CD14-positive monocyte (primary cell): ENCODE results near the gene RNF149. TPM values are rescaled to one million over a fixed set of nuclear protein-coding genes. Genes with fewer than 3 reads are reported as not detected.
"Not testable (repeated sequence)": the region's sequence is repeated elsewhere in the genome, so short reads cannot be mapped to it uniquely, and the experiment has no call there.

Experiments
- DNase-seq, 3 donors: peaks; one replicate each; pipeline ENCODE4 v3.0.0-alpha.2; 2011 to 2022
- H2AFZ ChIP-seq: 2 replicates; pipeline ENCODE4 v1.6.0; 2012; ENCODE audit warnings: mild to moderate bottlenecking, low read depth, low read length, inconsistent platforms; ENCODE audit not compliant: insufficient read depth, poor library complexity, severe bottlenecking
- H3K27ac ChIP-seq, 2 donors: 1 replicate in 1 of 2; 2 replicates in 1 of 2; pipeline ENCODE4 v1.5.1; 2012 to 2013; ENCODE audit warnings: low read length in 2 of 2, control low read depth in 1 of 2, inconsistent platforms in 1 of 2, low read depth in 1 of 2, mild to moderate bottlenecking in 1 of 2
- H3K27me3 ChIP-seq, 2 donors: one replicate each; pipeline versions ENCODE4 v1.6.0 to v1.6.1; 2011 to 2013; ENCODE audit warnings: low read length in 2 of 2; ENCODE audit not compliant: control insufficient read depth in 2 of 2, insufficient read depth in 2 of 2
- H3K36me3 ChIP-seq, 2 donors: replicated peaks in 1 of 2; 1 replicate in 1 of 2; 2 replicates in 1 of 2; pipeline versions ENCODE4 v1.5.1 to v1.6.1; 2012 to 2013; ENCODE audit warnings: low read length in 2 of 2, control low read depth in 1 of 2, inconsistent platforms in 1 of 2, mild to moderate bottlenecking in 1 of 2; ENCODE audit not compliant: insufficient read depth in 2 of 2, control insufficient read depth in 1 of 2
- H3K4me1 ChIP-seq, 2 donors: 1 replicate in 1 of 2; 2 replicates in 1 of 2; pipeline versions ENCODE4 v1.5.1 to v1.6.1; 2012 to 2013; ENCODE audit warnings: low read length in 2 of 2, control low read depth in 1 of 2, inconsistent platforms in 1 of 2, mild to moderate bottlenecking in 1 of 2, moderate library complexity in 1 of 2; ENCODE audit not compliant: insufficient read depth in 2 of 2, control insufficient read depth in 1 of 2
- H3K4me2 ChIP-seq: replicated peaks from 2 replicates; pipeline ENCODE3; 2012; ENCODE audit warnings: low read length, moderate library complexity, mild to moderate bottlenecking; ENCODE audit not compliant: poor library complexity, severe bottlenecking; ENCODE audit errors: extremely low read depth
- H3K4me3 ChIP-seq, 3 experiments: fragments of 200-600 bp in 1 of 3; sonication (generic) in 1 of 3; replicated peaks in 1 of 3; 1 replicate in 2 of 3; 2 replicates in 1 of 3; pipeline ENCODE4 v1.5.1; 2011 to 2013; ENCODE audit warnings: low read length in 3 of 3, mild to moderate bottlenecking in 3 of 3, control low read depth in 2 of 3, low read depth in 2 of 3, inconsistent platforms in 1 of 3, moderate library complexity in 1 of 3
- H3K79me2 ChIP-seq: 2 replicates; pipeline ENCODE4 v1.6.0; 2012; ENCODE audit warnings: mild to moderate bottlenecking, control low read depth, inconsistent platforms, low read length, moderate library complexity; ENCODE audit not compliant: insufficient read depth
- H3K9ac ChIP-seq: 2 replicates; pipeline ENCODE4 v1.6.0; 2017; ENCODE audit warnings: low read length, mild to moderate bottlenecking; ENCODE audit not compliant: insufficient read depth, poor library complexity, severe bottlenecking
- H3K9me3 ChIP-seq, 2 donors: replicated peaks in 1 of 2; 1 replicate in 1 of 2; 2 replicates in 1 of 2; pipeline versions ENCODE4 v1.5.1 to v1.6.1; 2012 to 2013; ENCODE audit warnings: low read length in 2 of 2, control low read depth in 1 of 2; ENCODE audit not compliant: control insufficient read depth in 1 of 2, insufficient read depth in 1 of 2
- H4K20me1 ChIP-seq: 2 replicates; pipeline ENCODE4 v1.6.0; 2012; ENCODE audit warnings: mild to moderate bottlenecking, low read length, control low read depth, moderate library complexity; ENCODE audit not compliant: insufficient read depth
- H3K27ac Mint-ChIP-seq, 7 donors: one replicate each; pipeline ENCODE4 v1.8.0; 2020; ENCODE audit warnings: mild to moderate bottlenecking in 7 of 7, mixed read lengths in 7 of 7, moderate library complexity in 6 of 7, inconsistent platforms in 2 of 7
- H3K27me3 Mint-ChIP-seq, 3 donors: one replicate each; pipeline ENCODE4 v1.8.0; 2021 to 2022; ENCODE audit warnings: low read depth in 3 of 3, mild to moderate bottlenecking in 3 of 3, mixed read lengths in 3 of 3, moderate library complexity in 3 of 3, inconsistent platforms in 1 of 3
- H3K36me3 Mint-ChIP-seq, 2 donors: one replicate each; pipeline ENCODE4 v1.8.0; 2020; ENCODE audit warnings: mixed read lengths in 2 of 2, inconsistent platforms in 1 of 2, mild to moderate bottlenecking in 1 of 2
- H3K4me1 Mint-ChIP-seq: one replicate; pipeline ENCODE4 v1.8.0; 2020; ENCODE audit warnings: mild to moderate bottlenecking, mixed read lengths
- H3K4me3 Mint-ChIP-seq, 2 donors: one replicate each; pipeline ENCODE4 v1.8.0; 2020; ENCODE audit warnings: mild to moderate bottlenecking in 2 of 2, mixed read lengths in 2 of 2, moderate library complexity in 1 of 2
- H3K9me3 Mint-ChIP-seq, 7 donors: one replicate each; pipeline ENCODE4 v1.8.0; 2020 to 2022; ENCODE audit warnings: mixed read lengths in 7 of 7, mild to moderate bottlenecking in 6 of 7, moderate library complexity in 6 of 7, inconsistent platforms in 2 of 7
- CTCF ChIP-seq: fragments of 200-600 bp; IDR thresholded peaks from one replicate; pipeline ENCODE4 v1.8.0; 2022; ENCODE audit warnings: antibody characterized with exemption, mild to moderate bottlenecking
- WGBS: methylation state at CpG from one replicate; pipeline ENCODE4 v1.1.5; 2013; ENCODE audit warnings: missing lambda C conversion rate; ENCODE audit not compliant: insufficient coverage; 5-methylcytosine and 5-hydroxymethylcytosine counted together
- intact Hi-C, 2 donors: fragments of 100-400 bp; cut with micrococcal nuclease; formaldehyde crosslinking; loops; one replicate each; pipeline versions ENCODE4 v1.15.0 to v1.15.1; 2023
- polyA plus RNA-seq, 3 donors: library from polyadenylated mRNA; depleted of rRNA in 1 of 3; unstranded in 2 of 3; stranded (reverse) in 1 of 3; fragments of 300-500 nt in 2 of 3; fragments of >200 nt in 1 of 3; fragmentation: Illumina TruSeq in 2 of 3; gene quantifications; 1 replicate in 2 of 3; 2 replicates in 1 of 3; pipeline ENCODE4 v1.2.3, GENCODE V29; 2012 to 2021

Gene RNF149
- polyA plus RNA-seq, 3 donors: 112 to 148 (median 141) TPM

- no peak overlapping the region for H3K9ac ChIP-seq
- H3K4me1 ChIP-seq: peaks cover 23 to 26% of the 10 kb centered on the region in 2 donors
- H3K79me2 ChIP-seq: peaks cover 21% of the 10 kb centered on the region
- no peak overlapping the region for H2AFZ ChIP-seq
- no peaks in the 10 kb centered on the region for H3K36me3 Mint-ChIP-seq
- intact Hi-C loops: loop anchor here (5.0 to 10.0 kb wide), 2 partner anchors 57 to 95 kb away; partner anchors contain the start of genes RNF149 (in 2 of the 2) and TBC1D8 (in 1 of the 2)
- H4K20me1 ChIP-seq: peaks cover 17% of the 10 kb centered on the region
- peaks cover 29% of the 10 kb centered on the region for H3K4me1 Mint-ChIP-seq
- TF ChIP-seq CTCF: no peak
- peaks cover 0 to 4% (median 2%) of the 10 kb centered on the region in 7 donors for H3K9me3 Mint-ChIP-seq
- no peaks in the 10 kb centered on the region for H3K9me3 ChIP-seq
- H3K27me3 ChIP-seq: no peaks in the 10 kb centered on the region
- no peak for DNase-seq
- 72% methylated on average over 4 of the region's 5 CpGs for WGBS
- no peaks in the 10 kb centered on the region for H3K27me3 Mint-ChIP-seq
- H3K36me3 ChIP-seq: no peaks in the 10 kb centered on the region
- no peak overlapping the region for H3K4me2 ChIP-seq
- no peak overlapping the region for H3K27ac ChIP-seq
- H3K4me3 ChIP-seq: no peak overlapping the region
- no peak overlapping the region for H3K4me3 Mint-ChIP-seq
- H3K27ac Mint-ChIP-seq: no peak overlapping the region
Measured at GRCh38 chr2:101249826-101250225, 58.7 kb downstream of the RNF149 start.

GRCh38 chr2:101248756-101249155 is 59.7 kb downstream of the RNF149 start:
- Mint-ChIP-seq H3K27ac (peak overlapping the region in 1 of 7 donors; percentile 45), H3K4me1 (peaks cover 19% of the 10 kb centered on the region)
- H3K4me3 Mint-ChIP-seq, H3K9me3 ChIP-seq, intact Hi-C loops, H4K20me1 ChIP-seq, H3K36me3 Mint-ChIP-seq, H3K27me3 ChIP-seq, H3K27ac ChIP-seq, H3K4me3 ChIP-seq, H3K36me3 ChIP-seq, H3K9me3 Mint-ChIP-seq, H3K4me2 ChIP-seq, H3K27me3 Mint-ChIP-seq, H2AFZ ChIP-seq, DNase-seq, H3K9ac ChIP-seq: not testable (repeated sequence)
- WGBS: 97% methylated on average over 3 of the region's 5 CpGs
- Histone ChIP-seq H3K79me2 (peaks cover 10% of the 10 kb centered on the region), H3K4me1 (peaks cover 12 to 15% of the 10 kb centered on the region in 2 donors)

- H3K27ac Mint-ChIP-seq, H4K20me1 ChIP-seq, intact Hi-C loops, H3K79me2 ChIP-seq, H3K4me1 Mint-ChIP-seq, H2AFZ ChIP-seq, H3K4me3 Mint-ChIP-seq, H3K36me3 ChIP-seq, H3K9me3 Mint-ChIP-seq, H3K9me3 ChIP-seq, H3K4me3 ChIP-seq, DNase-seq, H3K27me3 ChIP-seq, H3K27ac ChIP-seq, H3K4me1 ChIP-seq, H3K9ac ChIP-seq, H3K4me2 ChIP-seq, H3K27me3 Mint-ChIP-seq, H3K36me3 Mint-ChIP-seq: not testable (repeated sequence)
- WGBS: 93% methylated on average over 3 of the region's 5 CpGs
Measured at GRCh38 chr2:101245468-101245867, 63.0 kb downstream of the RNF149 start.

- WGBS: 96% methylated on average over 9 of the region's 12 CpGs
- H3K4me3 ChIP-seq, H3K9me3 Mint-ChIP-seq, H3K36me3 ChIP-seq, H3K36me3 Mint-ChIP-seq, H3K4me1 ChIP-seq, H3K27me3 Mint-ChIP-seq, H3K27ac Mint-ChIP-seq, H2AFZ ChIP-seq, H3K9me3 ChIP-seq, H3K9ac ChIP-seq, H4K20me1 ChIP-seq, H3K4me1 Mint-ChIP-seq, H3K27ac ChIP-seq, H3K4me3 Mint-ChIP-seq, DNase-seq, H3K4me2 ChIP-seq, intact Hi-C loops, H3K27me3 ChIP-seq, H3K79me2 ChIP-seq: not testable (repeated sequence)
Measured at GRCh38 chr2:101244899-101245298, 63.6 kb downstream of the RNF149 start.
